Subcutaneous abdominal adipose tissue (tissue), 5 donors: Measurements from ENCODE around the gene XRN2.
A peak's percentile ranks its signal among the peaks of the same experiment; 100 is the strongest.

Experiments used
- H3K27ac ChIP-seq: one replicate; pipeline ENCODE4 v1.7.0; 2013; ENCODE audit warnings: low read depth, mild to moderate bottlenecking, inconsistent platforms, low read length, moderate library complexity
- H3K27me3 ChIP-seq, 5 donors: one replicate each; pipeline ENCODE4 v1.7.0; 2013; ENCODE audit warnings: low read length in 5 of 5, inconsistent platforms in 1 of 5; ENCODE audit not compliant: control insufficient read depth in 5 of 5, insufficient read depth in 4 of 5
- H3K36me3 ChIP-seq, 5 donors: one replicate each; pipeline ENCODE4 v1.7.0; 2013; ENCODE audit warnings: low read length in 5 of 5; ENCODE audit not compliant: control insufficient read depth in 5 of 5, insufficient read depth in 5 of 5
- H3K4me1 ChIP-seq, 5 donors: one replicate each; pipeline ENCODE4 v1.7.0; 2013; ENCODE audit warnings: low read length in 5 of 5, mild to moderate bottlenecking in 3 of 5, moderate library complexity in 1 of 5; ENCODE audit not compliant: control insufficient read depth in 5 of 5, insufficient read depth in 5 of 5
- H3K4me3 ChIP-seq, 5 donors: one replicate each; pipeline ENCODE4 v1.7.0; 2013; ENCODE audit warnings: low read length in 5 of 5, low read depth in 1 of 5
- H3K9ac ChIP-seq, 5 donors: one replicate each; pipeline ENCODE4 v1.7.0; 2013; ENCODE audit warnings: low read length in 5 of 5, mild to moderate bottlenecking in 4 of 5, moderate library complexity in 3 of 5
- H3K9me3 ChIP-seq, 5 donors: one replicate each; pipeline ENCODE4 v1.7.0; 2013; ENCODE audit warnings: low read length in 5 of 5; ENCODE audit not compliant: control insufficient read depth in 5 of 5
- donor health status: healthy.
- donor health status: healthy.
- donor health status: healthy.
- donor health status: healthy.
- donor health status: healthy.

Gene XRN2

DNA sequence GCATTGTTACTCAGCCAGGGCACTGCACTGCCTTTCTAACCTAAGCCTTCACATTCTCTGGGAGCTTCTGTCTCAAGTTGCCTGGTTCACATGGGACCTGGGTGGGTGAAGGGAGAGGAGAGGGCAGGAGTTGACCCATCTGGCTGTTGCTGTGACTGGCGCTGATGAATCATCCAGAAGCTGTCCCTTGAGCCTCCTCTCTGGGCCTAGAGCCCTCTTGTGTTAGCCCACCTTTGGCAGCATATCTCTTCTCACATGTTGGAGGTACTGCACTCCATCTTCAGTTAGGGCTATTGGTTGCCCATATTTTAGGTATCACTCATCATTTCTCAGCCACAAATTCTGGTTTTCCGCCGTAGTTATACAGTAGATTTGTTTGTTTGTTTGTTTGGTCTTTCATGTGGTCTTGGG is 19.8 kb downstream of the XRN2 start:
- peaks cover 0 to 3% (median 0%) of the 10 kb centered on the region in 5 donors for H3K36me3 ChIP-seq
- H3K9me3 ChIP-seq, result peaks cover 0 to 25% (median 14%) of the 10 kb centered on the region in 5 donors
- H3K4me3 ChIP-seq, result no peak overlapping the region
- no peaks in the 10 kb centered on the region for H3K27me3 ChIP-seq
- no peak overlapping the region for H3K9ac ChIP-seq
- H3K4me1 ChIP-seq, result peaks cover 0 to 43% (median 12%) of the 10 kb centered on the region in 5 donors
- no peak overlapping the region for H3K27ac ChIP-seq

DNA sequence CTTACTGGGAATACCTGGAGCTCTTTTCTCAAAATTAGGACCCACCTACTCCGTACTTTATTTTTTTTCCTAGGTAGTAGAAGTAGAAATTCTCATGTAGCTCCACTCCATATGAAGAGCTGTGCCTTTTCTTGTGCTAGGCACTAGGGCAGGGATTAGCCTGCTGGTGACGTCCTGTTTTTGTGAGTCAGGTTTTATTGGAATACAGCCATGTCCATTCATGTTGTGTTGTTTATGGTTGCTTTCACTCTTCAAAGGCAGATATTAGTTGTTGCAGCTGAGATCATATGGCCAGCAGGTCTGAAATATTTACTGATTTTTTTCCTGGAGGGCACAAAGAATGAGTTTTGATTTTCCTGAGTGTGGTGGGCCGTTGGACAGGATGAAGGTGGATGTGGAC is 20.5 kb downstream of the XRN2 start:
- H3K4me1 ChIP-seq, result peaks cover 0 to 43% (median 12%) of the 10 kb centered on the region in 5 donors
- H3K27me3 ChIP-seq, result no peaks in the 10 kb centered on the region
- H3K4me3 ChIP-seq, result no peak overlapping the region
- peak overlapping the region; percentile 31 for H3K27ac ChIP-seq
- H3K36me3 ChIP-seq, result peaks cover 0 to 6% (median 0%) of the 10 kb centered on the region in 5 donors
- H3K9ac ChIP-seq, result no peak overlapping the region
- H3K9me3 ChIP-seq, result peaks cover 0 to 25% (median 14%) of the 10 kb centered on the region in 5 donors

GRCh38 chr20:21324126-21324525 is 21.0 kb downstream of the XRN2 start:
- H3K27ac ChIP-seq, result peak overlapping the region; percentile 31
- no peaks in the 10 kb centered on the region for H3K27me3 ChIP-seq
- H3K4me1 ChIP-seq, result peaks cover 0 to 43% (median 12%) of the 10 kb centered on the region in 5 donors

DNA sequence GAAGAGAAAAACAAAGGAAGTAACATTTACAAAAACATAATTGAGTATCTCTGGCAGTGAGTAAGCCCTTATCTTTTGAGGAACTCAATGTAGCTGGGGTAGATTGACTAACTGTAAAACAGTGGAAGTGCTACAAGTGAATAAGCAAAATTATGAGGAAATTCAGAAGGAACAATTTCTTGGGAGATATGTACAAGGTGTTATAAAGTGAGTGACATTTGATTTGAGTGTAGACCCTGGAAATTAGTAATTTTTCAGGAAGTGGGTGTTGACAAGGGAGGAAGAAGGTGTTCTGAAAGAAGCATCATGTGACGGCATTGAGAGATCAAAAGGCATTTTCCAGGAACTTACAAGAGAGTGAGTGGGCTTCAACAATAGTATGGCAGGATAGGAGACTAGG is 22.2 kb downstream of the XRN2 start:
- H3K4me3 ChIP-seq, result no peak overlapping the region
- H3K4me1 ChIP-seq, result peaks cover 0 to 43% (median 12%) of the 10 kb centered on the region in 5 donors
- no peak overlapping the region for H3K27ac ChIP-seq
- peaks cover 0 to 21% (median 14%) of the 10 kb centered on the region in 5 donors for H3K9me3 ChIP-seq
- no peaks in the 10 kb centered on the region for H3K27me3 ChIP-seq
- H3K36me3 ChIP-seq, result peaks cover 0 to 7% (median 4%) of the 10 kb centered on the region in 5 donors
- H3K9ac ChIP-seq, result no peak overlapping the region

More at GRCh38 chr20:21324126-21324525, 21.0 kb downstream of the XRN2 start:
- H3K4me3 ChIP-seq, result no peak overlapping the region
- peaks cover 0 to 25% (median 14%) of the 10 kb centered on the region in 5 donors for H3K9me3 ChIP-seq
- H3K36me3 ChIP-seq, result peaks cover 0 to 6% (median 3%) of the 10 kb centered on the region in 5 donors
- H3K9ac ChIP-seq, result no peak overlapping the region

- H3K4me3 ChIP-seq, result no peak overlapping the region
- no peak overlapping the region for H3K9ac ChIP-seq
- H3K36me3 ChIP-seq, result peaks cover 5 to 20% (median 10%) of the 10 kb centered on the region in 5 donors
- H3K27ac ChIP-seq, result no peak overlapping the region
- peaks cover 0 to 43% (median 12%) of the 10 kb centered on the region in 5 donors for H3K4me1 ChIP-seq
- H3K27me3 ChIP-seq, result no peaks in the 10 kb centered on the region
- peaks cover 0 to 14% (median 11%) of the 10 kb centered on the region in 5 donors for H3K9me3 ChIP-seq
These were observed 23.6 kb downstream of the XRN2 start for GRCh38 chr20:21326700-21327099.

GRCh38 chr20:21336455-21337151 is 33.5 kb downstream of the XRN2 start:
- H3K9me3 ChIP-seq, result no peaks in the 10 kb centered on the region
- no peaks in the 10 kb centered on the region for H3K27me3 ChIP-seq
- no peaks in the 10 kb centered on the region for H3K4me1 ChIP-seq
- H3K9ac ChIP-seq, result no peak overlapping the region
- peaks cover 57 to 92% (median 82%) of the 10 kb centered on the region in 5 donors for H3K36me3 ChIP-seq
- H3K4me3 ChIP-seq, result no peak overlapping the region
- H3K27ac ChIP-seq, result no peak overlapping the region

DNA sequence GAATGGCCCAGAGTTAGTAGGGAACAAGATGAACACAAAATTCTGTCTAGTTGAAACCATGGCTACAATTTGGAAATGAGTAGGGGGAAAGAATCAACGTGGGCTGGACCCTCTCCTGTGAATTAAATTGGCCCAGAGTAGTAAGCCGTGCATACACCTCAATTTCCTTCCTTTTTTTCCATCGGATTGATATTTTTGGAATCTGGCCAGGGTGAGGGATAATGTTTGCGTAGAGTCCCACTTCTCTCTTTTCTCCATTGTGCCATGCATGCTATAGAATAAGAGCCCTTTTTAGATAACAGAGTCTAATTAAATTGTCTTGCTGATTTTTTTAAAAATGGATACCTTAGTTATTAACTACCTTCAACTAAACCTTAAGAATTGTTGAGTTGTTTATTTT is 35.2 kb downstream of the XRN2 start:
- H3K4me3 ChIP-seq, result no peak overlapping the region
- no peak overlapping the region for H3K9ac ChIP-seq
- no peaks in the 10 kb centered on the region for H3K27me3 ChIP-seq
- no peaks in the 10 kb centered on the region for H3K9me3 ChIP-seq
- H3K27ac ChIP-seq, result no peak overlapping the region
- H3K4me1 ChIP-seq, result no peaks in the 10 kb centered on the region
- peaks cover 48 to 80% (median 72%) of the 10 kb centered on the region in 5 donors for H3K36me3 ChIP-seq

DNA sequence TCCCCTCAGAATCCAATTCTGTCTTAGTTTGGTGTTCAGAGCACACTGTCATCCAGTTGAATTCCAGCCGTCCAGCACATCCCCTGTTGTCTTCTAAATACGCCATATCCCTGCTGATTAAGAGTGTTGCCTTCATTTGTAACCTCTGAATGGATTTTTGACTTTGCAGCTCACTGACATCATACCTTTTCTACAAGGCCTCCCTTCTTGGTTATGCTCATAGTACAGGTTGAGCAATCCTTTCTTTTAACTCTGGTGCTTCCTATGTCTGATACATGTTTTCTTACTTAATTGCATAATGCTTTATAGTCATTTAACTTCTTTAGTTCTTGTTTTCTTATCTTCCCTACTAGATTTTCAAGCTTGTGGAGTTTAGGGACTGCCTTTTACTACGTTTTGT is 36.4 kb downstream of the XRN2 start:
- no peak overlapping the region for H3K4me3 ChIP-seq

GRCh38 chr20:21340991-21341697 is 38.0 kb downstream of the XRN2 start:
- H3K9me3 ChIP-seq, result no peaks in the 10 kb centered on the region
- peaks cover 47 to 71% (median 60%) of the 10 kb centered on the region in 5 donors for H3K36me3 ChIP-seq
- H3K4me3 ChIP-seq, result no peak overlapping the region
- H3K9ac ChIP-seq, result no peak overlapping the region
- no peak overlapping the region for H3K27ac ChIP-seq
- H3K27me3 ChIP-seq, result no peaks in the 10 kb centered on the region
- no peaks in the 10 kb centered on the region for H3K4me1 ChIP-seq

More for the DNA sequence above, 36.4 kb downstream of the XRN2 start:
- Histone ChIP-seq H3K27me3 (no peaks in the 10 kb centered on the region), H3K9me3 (no peaks in the 10 kb centered on the region), H3K27ac (no peak overlapping the region), H3K36me3 (peaks cover 45 to 76% (median 68%) of the 10 kb centered on the region in 5 donors), H3K9ac (no peak overlapping the region), H3K4me1 (no peaks in the 10 kb centered on the region)
